Duodenal mucosa (tissue), 2 donors: ENCODE results near the gene PKM.

Experiments
- H3K27ac ChIP-seq: one replicate; pipeline ENCODE4 v1.7.0; 2013; ENCODE audit warnings: low read depth, low read length
- H3K27me3 ChIP-seq, 2 donors: one replicate each; pipeline ENCODE4 v1.7.0; 2013; ENCODE audit warnings: low read length in 2 of 2, control low read depth in 1 of 2; ENCODE audit not compliant: insufficient read depth in 2 of 2, control insufficient read depth in 1 of 2
- H3K36me3 ChIP-seq, 2 donors: one replicate each; pipeline ENCODE4 v1.7.0; 2013; ENCODE audit warnings: low read length in 2 of 2, control low read depth in 1 of 2; ENCODE audit not compliant: insufficient read depth in 2 of 2, control insufficient read depth in 1 of 2
- H3K4me1 ChIP-seq, 2 donors: one replicate each; pipeline ENCODE4 v1.7.0; 2013; ENCODE audit warnings: low read length in 2 of 2, control low read depth in 1 of 2; ENCODE audit not compliant: insufficient read depth in 2 of 2, control insufficient read depth in 1 of 2
- H3K4me3 ChIP-seq, 2 donors: one replicate each; pipeline ENCODE4 v1.7.0; 2013; ENCODE audit warnings: low read length in 2 of 2, low read depth in 1 of 2
- H3K9ac ChIP-seq, 2 donors: one replicate each; pipeline ENCODE4 v1.7.0; 2013; ENCODE audit warnings: low read length in 2 of 2, low read depth in 1 of 2
- H3K9me3 ChIP-seq, 2 donors: one replicate each; pipeline ENCODE4 v1.7.0; 2013; ENCODE audit warnings: low read length in 2 of 2, control low read depth in 1 of 2; ENCODE audit not compliant: control insufficient read depth in 1 of 2

Gene PKM

GRCh38 chr15:72196409-72197040 lies 34.5 kb downstream of the PKM start:
- Histone ChIP-seq H3K27me3 (peaks cover 0 to 4% of the 10 kb centered on the region in 2 donors), H3K4me3 (peak overlapping the region in 1 of 2 donors; percentile 59), H3K36me3 (peaks cover 13 to 25% of the 10 kb centered on the region in 2 donors), H3K27ac (no peak overlapping the region), H3K4me1 (peaks cover 10 to 27% of the 10 kb centered on the region in 2 donors), H3K9me3 (no peaks in the 10 kb centered on the region), H3K9ac (no peak overlapping the region)

GRCh38 chr15:72195101-72195511 lies 35.9 kb downstream of the PKM start:
- Histone ChIP-seq H3K4me3 (no peak overlapping the region), H3K27me3 (peaks cover 0 to 4% of the 10 kb centered on the region in 2 donors), H3K27ac (no peak overlapping the region), H3K9ac (no peak overlapping the region), H3K9me3 (no peaks in the 10 kb centered on the region), H3K4me1 (peaks cover 9 to 15% of the 10 kb centered on the region in 2 donors), H3K36me3 (peaks cover 5 to 11% of the 10 kb centered on the region in 2 donors)

- H3K27ac ChIP-seq: no peak overlapping the region
- H3K27me3 ChIP-seq: peaks cover 0 to 4% of the 10 kb centered on the region in 2 donors
- no peak overlapping the region for H3K4me3 ChIP-seq
- no peaks in the 10 kb centered on the region for H3K9me3 ChIP-seq
- H3K36me3 ChIP-seq: peaks cover 4 to 5% of the 10 kb centered on the region in 2 donors
- H3K4me1 ChIP-seq: peaks cover 3 to 6% of the 10 kb centered on the region in 2 donors
- H3K9ac ChIP-seq: no peak overlapping the region
Measured at GRCh38 chr15:72193836-72194396, 37.1 kb downstream of the PKM start.

GRCh38 chr15:72192416-72192815 lies 38.6 kb downstream of the PKM start:
- H3K4me3 ChIP-seq: no peak overlapping the region
- H3K36me3 ChIP-seq: no peaks in the 10 kb centered on the region
- no peaks in the 10 kb centered on the region for H3K9me3 ChIP-seq
- no peak overlapping the region for H3K27ac ChIP-seq
- no peak overlapping the region for H3K9ac ChIP-seq
- peaks cover 0 to 4% of the 10 kb centered on the region in 2 donors for H3K27me3 ChIP-seq
- peaks cover 0 to 6% of the 10 kb centered on the region in 2 donors for H3K4me1 ChIP-seq

- H3K9me3 ChIP-seq: no peaks in the 10 kb centered on the region
- no peak overlapping the region for H3K9ac ChIP-seq
- H3K27me3 ChIP-seq: peaks cover 3 to 4% of the 10 kb centered on the region in 2 donors
- no peak overlapping the region for H3K4me3 ChIP-seq
- H3K4me1 ChIP-seq: peaks cover 4 to 6% of the 10 kb centered on the region in 2 donors
- no peak overlapping the region for H3K27ac ChIP-seq
- H3K36me3 ChIP-seq: no peaks in the 10 kb centered on the region
Measured at GRCh38 chr15:72189250-72189902, 41.6 kb downstream of the PKM start.

- H3K9me3 ChIP-seq: no peaks in the 10 kb centered on the region
- no peaks in the 10 kb centered on the region for H3K36me3 ChIP-seq
- peaks cover 5 to 11% of the 10 kb centered on the region in 2 donors for H3K4me1 ChIP-seq
- H3K27me3 ChIP-seq: peaks cover 9 to 13% of the 10 kb centered on the region in 2 donors
- H3K9ac ChIP-seq: peak overlapping the region in 1 of 2 donors; percentile 33
- H3K4me3 ChIP-seq: peak overlapping the region; percentile 54 to 56
- H3K27ac ChIP-seq: no peak overlapping the region
Measured at GRCh38 chr15:72184165-72184811, 46.7 kb downstream of the PKM start.

GRCh38 chr15:72183781-72184164 lies 47.2 kb downstream of the PKM start:
- H3K9me3 ChIP-seq: no peaks in the 10 kb centered on the region
- peak overlapping the region; percentile 54 to 56 for H3K4me3 ChIP-seq
- peaks cover 5 to 11% of the 10 kb centered on the region in 2 donors for H3K4me1 ChIP-seq
- H3K27ac ChIP-seq: no peak overlapping the region
- peak overlapping the region in 1 of 2 donors; percentile 33 for H3K9ac ChIP-seq
- no peaks in the 10 kb centered on the region for H3K36me3 ChIP-seq
- H3K27me3 ChIP-seq: peaks cover 9 to 13% of the 10 kb centered on the region in 2 donors

- Histone ChIP-seq H3K9ac (no peak overlapping the region), H3K4me1 (peaks cover 5 to 11% of the 10 kb centered on the region in 2 donors), H3K4me3 (no peak overlapping the region), H3K27ac (no peak overlapping the region), H3K36me3 (no peaks in the 10 kb centered on the region), H3K27me3 (peaks cover 9 to 13% of the 10 kb centered on the region in 2 donors), H3K9me3 (no peaks in the 10 kb centered on the region)
Measured at GRCh38 chr15:72182673-72183072, 48.3 kb downstream of the PKM start.

GRCh38 chr15:72182244-72182643 lies 48.7 kb downstream of the PKM start:
- H3K9me3 ChIP-seq: no peaks in the 10 kb centered on the region
- no peak overlapping the region for H3K27ac ChIP-seq
- H3K9ac ChIP-seq: no peak overlapping the region
- H3K4me1 ChIP-seq: peaks cover 5 to 11% of the 10 kb centered on the region in 2 donors
- no peaks in the 10 kb centered on the region for H3K36me3 ChIP-seq
- peaks cover 9 to 13% of the 10 kb centered on the region in 2 donors for H3K27me3 ChIP-seq
- H3K4me3 ChIP-seq: no peak overlapping the region
